ENCODE results near the gene MFF.

- no peak for TF ChIP-seq CTCF (IDR thresholded peaks at IDR 0.05)
- TF ChIP-seq POLR2A (IDR thresholded peaks at IDR 0.05), result no peak
These were observed 1.2 kb upstream of the MFF start for GRCh38 chr2:227323818-227324217.
